ENCODE data around the gene OPTN. TPM values are rescaled to one million over a fixed set of nuclear protein-coding genes. Genes with fewer than 3 reads are reported as not detected.
"Not testable (repeated sequence)": the region's sequence is repeated elsewhere in the genome, so short reads cannot be mapped to it uniquely, and the experiment has no call there.

The OPTN gene
- total RNA-seq, 4 donors from 2014 or later, result 69.0 to 103 (median 82.2) TPM

- TF ChIP-seq EP300 (IDR thresholded peaks at IDR 0.05), result no peak
- no peak for TF ChIP-seq POLR2A (IDR thresholded peaks at IDR 0.05)
- TF ChIP-seq CTCF (IDR thresholded peaks at IDR 0.05), result no peak
- no peak for TF ChIP-seq POLR2AphosphoS5 (IDR thresholded peaks at IDR 0.05)
- Histone ChIP-seq H3K4me1 (no peaks in the 10 kb centered on the region), H3K36me3 (no peaks in the 10 kb centered on the region), H3K9me3 (peaks cover 0 to 61% (median 0%) of the 10 kb centered on the region in 3 donors), H3K27me3 (no peaks in the 10 kb centered on the region), H3K4me3 (no peak overlapping the region), H3K27ac (no peak overlapping the region)
- ATAC-seq, result no peak
- 5% methylated on average over 2 of the region's 2 CpGs; no CpG with 5 or more reads in 1 of the 2 donors for WGBS, 2 donors (ENCODE audit: low coverage in 1 of 2)
Measured at GRCh38 chr10:13079776-13080050, 20.2 kb upstream of the OPTN start.

GRCh38 chr10:13080643-13081042 lies 19.3 kb upstream of the OPTN start:
- H3K36me3 ChIP-seq, result no peaks in the 10 kb centered on the region
- 65 to 89% methylated on average over 3 to 5 of the region's 7 CpGs for WGBS, 2 donors (ENCODE audit: low coverage in 1 of 2)
- no peak for ATAC-seq
- H3K4me1 ChIP-seq, result no peaks in the 10 kb centered on the region
- no peak overlapping the region for H3K4me3 ChIP-seq
- H3K27me3 ChIP-seq, result no peaks in the 10 kb centered on the region
- peaks cover 0 to 66% (median 0%) of the 10 kb centered on the region in 3 donors for H3K9me3 ChIP-seq
- TF ChIP-seq POLR2A (IDR thresholded peaks at IDR 0.05), result no peak
- no peak for TF ChIP-seq POLR2AphosphoS5 (IDR thresholded peaks at IDR 0.05)
- no peak for TF ChIP-seq CTCF (IDR thresholded peaks at IDR 0.05)
- TF ChIP-seq EP300 (IDR thresholded peaks at IDR 0.05), result no peak
- no peak overlapping the region for H3K27ac ChIP-seq

GRCh38 chr10:13083700-13084099 lies 16.3 kb upstream of the OPTN start:
- peaks cover 0 to 62% (median 0%) of the 10 kb centered on the region in 3 donors for H3K9me3 ChIP-seq
- not testable (repeated sequence) for ATAC-seq, H3K4me3 ChIP-seq, H3K36me3 ChIP-seq, H3K4me1 ChIP-seq, H3K27me3 ChIP-seq, H3K27ac ChIP-seq
- 94 to 98% methylated on average over 3 of the region's 3 CpGs for WGBS, 2 donors (ENCODE audit: low coverage in 1 of 2)

- no peaks in the 10 kb centered on the region for H3K27me3 ChIP-seq
- H3K4me3 ChIP-seq, result no peak overlapping the region
- no peaks in the 10 kb centered on the region for H3K36me3 ChIP-seq
- TF ChIP-seq CTCF (IDR thresholded peaks at IDR 0.05) (no peak), POLR2AphosphoS5 (IDR thresholded peaks at IDR 0.05) (no peak), EP300 (IDR thresholded peaks at IDR 0.05) (no peak), POLR2A (IDR thresholded peaks at IDR 0.05) (no peak)
- WGBS, 2 donors (ENCODE audit: low coverage in 1 of 2), result 94 to 100% methylated on average over 1 of the region's 1 CpG
- H3K27ac ChIP-seq, result no peak overlapping the region
- peaks cover 0 to 4% (median 0%) of the 10 kb centered on the region in 3 donors for H3K4me1 ChIP-seq
- ATAC-seq, result no peak
- peaks cover 0 to 40% (median 0%) of the 10 kb centered on the region in 3 donors for H3K9me3 ChIP-seq
Measured at GRCh38 chr10:13086056-13086455, 13.9 kb upstream of the OPTN start.

- Histone ChIP-seq H3K36me3 (no peaks in the 10 kb centered on the region), H3K4me3 (no peak overlapping the region), H3K27ac (no peak overlapping the region), H3K4me1 (peaks cover 0 to 12% (median 0%) of the 10 kb centered on the region in 3 donors), H3K27me3 (no peaks in the 10 kb centered on the region), H3K9me3 (peaks cover 0 to 27% (median 0%) of the 10 kb centered on the region in 3 donors)
- WGBS, 2 donors (ENCODE audit: low coverage in 1 of 2), result 90 to 100% methylated on average over 3 of the region's 4 CpGs
- no peak for TF ChIP-seq CTCF (IDR thresholded peaks at IDR 0.05)
- no peak for TF ChIP-seq POLR2A (IDR thresholded peaks at IDR 0.05)
- TF ChIP-seq POLR2AphosphoS5 (IDR thresholded peaks at IDR 0.05), result no peak
- no peak for TF ChIP-seq EP300 (IDR thresholded peaks at IDR 0.05)
- no peak for ATAC-seq
Measured at GRCh38 chr10:13087601-13087985, 12.4 kb upstream of the OPTN start.

Measured in gastroesophageal sphincter (tissue), 4 donors.